Panc1 (cell line): ENCODE data around the gene TCF7. TPM values are rescaled to one million over a fixed set of nuclear protein-coding genes. Genes with fewer than 3 reads are reported as not detected.

ENCODE experiments used
- ATAC-seq: fragments of 200-7000 bp; cut with Tn5 transposase; 2 replicates; pipeline ENCODE4 v1.9.1; 2020; ENCODE audit warnings: mild to moderate bottlenecking, moderate library complexity
- BruUV-seq: library from RNA; stranded (reverse); fragments of 400-500 nt; replicated peaks from 2 replicates; lab custom pipeline; 2021; lab: Mats Ljungman, UMichigan
- CTCF ChIA-PET: fragments of 300-600 bp; sonication (Branson Sonifier 250); formaldehyde crosslinking; loops from one replicate; lab custom pipeline; 2022; ENCODE audit warnings: antibody characterized with exemption; lab: Charles Lee
- POLR2A ChIA-PET: fragments of 300-600 bp; sonication (Branson Sonifier 250); formaldehyde crosslinking; loops from one replicate; lab custom pipeline; 2022; ENCODE audit warnings: antibody characterized with exemption; lab: Charles Lee
- DNase-seq: peaks from one replicate; pipeline ENCODE4 v3.0.0-alpha.2; 2010; ENCODE audit warnings: low read depth, low spot score
- H3K27ac ChIP-seq: 2 replicates; pipeline ENCODE4 v1.5.1; 2011; ENCODE audit warnings: mild to moderate bottlenecking, low read length, inconsistent platforms
- H3K27me3 ChIP-seq: fragments of 200-500 bp; sonication (Bioruptor generic); 2 replicates; pipeline ENCODE4 v1.6.0; 2014; ENCODE audit warnings: low read length, inconsistent platforms; ENCODE audit not compliant: control insufficient read depth, insufficient read depth
- H3K36me3 ChIP-seq: fragments of 200-500 bp; sonication (Bioruptor generic); 2 replicates; pipeline ENCODE4 v1.5.1; 2014; ENCODE audit warnings: inconsistent platforms, mild to moderate bottlenecking, low read length, moderate library complexity; ENCODE audit not compliant: control insufficient read depth, insufficient read depth
- H3K4me1 ChIP-seq: 2 replicates; pipeline ENCODE4 v1.5.1; 2011; ENCODE audit warnings: inconsistent platforms, mild to moderate bottlenecking, low read length, moderate library complexity; ENCODE audit not compliant: control insufficient read depth, insufficient read depth
- H3K4me3 ChIP-seq, 2 experiments: 2 replicates each; pipeline ENCODE4 v1.5.1; 2011 to 2012; ENCODE audit warnings: low read depth in 2 of 2, low read length in 2 of 2, mild to moderate bottlenecking in 2 of 2, inconsistent platforms in 1 of 2, moderate library complexity in 1 of 2
- H3K9me3 ChIP-seq: fragments of 200-500 bp; sonication (Bioruptor generic); 2 replicates; pipeline ENCODE4 v1.5.1; 2014; ENCODE audit warnings: low read depth, mild to moderate bottlenecking, inconsistent platforms, low read length, moderate library complexity; ENCODE audit not compliant: control insufficient read depth, insufficient read depth
- POLR2AphosphoS5 ChIP-seq: IDR thresholded peaks from 2 replicates; pipeline ENCODE4 v1.6.1; 2012; ENCODE audit warnings: mild to moderate bottlenecking, low read depth, low read length, moderate library complexity
- REST ChIP-seq, 2 experiments: IDR thresholded peaks; 2 replicates each; pipeline ENCODE4 v1.6.1; 2011 to 2012; ENCODE audit warnings: low read depth in 2 of 2, control low read depth in 1 of 2, low read length in 1 of 2, mild to moderate bottlenecking in 1 of 2, moderate library complexity in 1 of 2; ENCODE audit not compliant: insufficient read depth in 1 of 2
- SIN3A ChIP-seq: IDR thresholded peaks from 2 replicates; pipeline ENCODE4 v1.6.1; 2012; ENCODE audit warnings: low read depth, mild to moderate bottlenecking, low read length, moderate library complexity, borderline replicate concordance; ENCODE audit not compliant: insufficient read depth
- TCF7L2 ChIP-seq: IDR thresholded peaks from 2 replicates; pipeline ENCODE4 v1.6.1; 2011; ENCODE audit warnings: mild to moderate bottlenecking, low read depth, low read length, inconsistent platforms
- in situ Hi-C: cut with HindIII; loops from 2 replicates; pipeline ENCODE4 v1.10.0; 2016; ENCODE audit warnings: low sequenced_read_pairs, low pct_unique_long_range_greater_than_20kb
- intact Hi-C: fragments of 100-400 bp; cut with micrococcal nuclease; formaldehyde crosslinking; loops from one replicate; pipeline ENCODE4 v1.10.0; 2022; ENCODE audit not compliant: unreplicated experiment
- total RNA-seq: library from RNA; stranded (reverse); gene quantifications from one replicate; pipeline ENCODE4 v1.2.1, GENCODE V29; 2021; ENCODE audit not compliant: unreplicated experiment
- TF ChIP-seq, protein P1 (sequence below): fragments of 450-650 bp; IDR thresholded peaks from 2 replicates; pipeline ENCODE4 v1.5.1; 2017; ENCODE audit warnings: mild to moderate bottlenecking

The TCF7 gene
- total RNA-seq, 1 experiment from 2014 or later, result 24.0 TPM

DNA sequence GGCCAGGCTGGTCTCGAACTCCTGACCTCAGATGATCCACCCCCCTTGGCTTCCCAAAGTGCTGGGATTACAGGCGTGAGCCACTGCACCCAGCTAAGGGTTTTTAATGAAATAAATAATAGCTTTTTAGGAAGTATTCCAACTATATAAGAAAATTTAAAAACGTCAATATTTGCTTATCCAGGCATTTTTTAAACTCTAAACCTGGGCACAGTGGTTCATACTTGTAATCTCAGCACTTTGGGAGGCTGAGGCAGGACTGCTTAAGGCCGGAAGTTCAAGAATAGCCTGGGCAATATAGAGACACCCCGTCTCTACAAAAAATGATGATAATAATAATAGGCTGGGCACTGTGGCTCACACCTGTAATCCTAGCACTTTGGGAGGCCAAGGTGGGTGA is 48.1 kb downstream of the TCF7 start:
- Histone ChIP-seq H3K27ac (no peak overlapping the region), H3K4me3 (no peak overlapping the region), H3K27me3 (no peaks in the 10 kb centered on the region), H3K9me3 (peaks cover 16% of the 10 kb centered on the region), H3K4me1 (no peaks in the 10 kb centered on the region), H3K36me3 (peaks cover 38% of the 10 kb centered on the region)
- ChIA-PET POLR2A (interaction anchor here (0.6 kb wide), 1 partner anchor 484 kb away, joined by 5 read pairs; no protein-coding TSS in a partner anchor), CTCF (no interaction called here)
- DNase-seq, result no peak
- intact Hi-C loops, result no loop called here
- TF ChIP-seq, protein P1, sequence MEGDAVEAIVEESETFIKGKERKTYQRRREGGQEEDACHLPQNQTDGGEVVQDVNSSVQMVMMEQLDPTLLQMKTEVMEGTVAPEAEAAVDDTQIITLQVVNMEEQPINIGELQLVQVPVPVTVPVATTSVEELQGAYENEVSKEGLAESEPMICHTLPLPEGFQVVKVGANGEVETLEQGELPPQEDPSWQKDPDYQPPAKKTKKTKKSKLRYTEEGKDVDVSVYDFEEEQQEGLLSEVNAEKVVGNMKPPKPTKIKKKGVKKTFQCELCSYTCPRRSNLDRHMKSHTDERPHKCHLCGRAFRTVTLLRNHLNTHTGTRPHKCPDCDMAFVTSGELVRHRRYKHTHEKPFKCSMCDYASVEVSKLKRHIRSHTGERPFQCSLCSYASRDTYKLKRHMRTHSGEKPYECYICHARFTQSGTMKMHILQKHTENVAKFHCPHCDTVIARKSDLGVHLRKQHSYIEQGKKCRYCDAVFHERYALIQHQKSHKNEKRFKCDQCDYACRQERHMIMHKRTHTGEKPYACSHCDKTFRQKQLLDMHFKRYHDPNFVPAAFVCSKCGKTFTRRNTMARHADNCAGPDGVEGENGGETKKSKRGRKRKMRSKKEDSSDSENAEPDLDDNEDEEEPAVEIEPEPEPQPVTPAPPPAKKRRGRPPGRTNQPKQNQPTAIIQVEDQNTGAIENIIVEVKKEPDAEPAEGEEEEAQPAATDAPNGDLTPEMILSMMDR, result no peak
- no peak for TF ChIP-seq SIN3A
- no peak for TF ChIP-seq REST (IDR thresholded peaks at IDR 0.05; ENCODE audit: insufficient read depth in 1 of 2, low read depth in 2 of 2, low read length in 1 of 2)
- no peak for TF ChIP-seq POLR2AphosphoS5
- no peak for TF ChIP-seq TCF7L2
- ATAC-seq, result no peak
- no TSS peak for BruUV-seq
- in situ Hi-C loops, result no loop called here

- Histone ChIP-seq H3K4me1 (peaks cover 15% of the 10 kb centered on the region), H3K27ac (no peak overlapping the region), H3K4me3 (no peak overlapping the region), H3K36me3 (peaks cover 29% of the 10 kb centered on the region), H3K27me3 (no peaks in the 10 kb centered on the region), H3K9me3 (no peaks in the 10 kb centered on the region)
- CTCF ChIA-PET, result interaction anchor here (0.6 to 0.9 kb wide), 2 partner anchors 132 to 175 kb away, joined by 3 to 5 read pairs; no protein-coding TSS in a partner anchor
- POLR2A ChIA-PET, result no interaction called here
- in situ Hi-C loops, result no loop called here
- no TSS peak for BruUV-seq
- ATAC-seq (no peak), DNase-seq (no peak)
- intact Hi-C loops, result no loop called here
- TF ChIP-seq SIN3A (no peak), TCF7L2 (no peak)
- TF ChIP-seq, protein P1, result no peak
Observed at GRCh38 chr5:134171972-134172371, 57.5 kb downstream of the TCF7 start.
